ENCODE measurements around the gene SLC25A25. TPM values are rescaled to one million over a fixed set of nuclear protein-coding genes. Genes with fewer than 3 reads are reported as not detected.
A peak's percentile ranks its signal among the peaks of the same experiment; 100 is the strongest.

SLC25A25 gene
- total and polyA plus RNA-seq, 9 of the 15 experiments (the other 6 are each of a cell fraction or from before 2014, with no cell fraction given) = 0.07 to 35.9 (median 23.2) TPM

- in situ Hi-C loops (cut with MboI) (no loop called here), intact Hi-C loops (cut with micrococcal nuclease) (loop anchor here (2.0 to 5.0 kb wide), 2 partner anchors 33 to 51 kb away; no protein-coding TSS in a partner anchor)
- DNase-seq (ENCODE audit: extremely low read depth in 1 of 4, low spot score in 3 of 4) (peak in 3 of 4 experiments; percentile 56 to 58 (median 58)), ATAC-seq (peak; percentile 3), FAIRE-seq (no peak)
- Histone ChIP-seq H3K4me1 (replicated peaks in 1 of 2; ENCODE audit: control insufficient read depth in 2 of 2, insufficient read depth in 2 of 2, low read length in 2 of 2) (peaks cover 18 to 35% of the 10 kb centered on the region in 2 experiments; a peak in 4 of 5 replicates), H3K4me3 (peak overlapping the region; percentile 89), H3K4me2 (ENCODE audit: insufficient read depth, low read length) (peak overlapping the region; percentile 99), H3K9me1 (ENCODE audit: control insufficient read depth, insufficient read depth, low read length) (no peaks in the 10 kb centered on the region), H3K27me3 (ENCODE audit: control insufficient read depth in 2 of 2, insufficient read depth in 2 of 2, low read length in 2 of 2) (no peaks in the 10 kb centered on the region), H3K79me2 (ENCODE audit: control insufficient read depth, insufficient read depth, low read length) (peaks cover 66% of the 10 kb centered on the region), H4K20me1 (replicated peaks; ENCODE audit: control insufficient read depth, insufficient read depth, low read length) (peaks cover 11% of the 10 kb centered on the region; the same call in 1 of the 2 replicates), H3K36me3 (ENCODE audit: control insufficient read depth, insufficient read depth, low read length) (peaks cover 37% of the 10 kb centered on the region), H3K27ac (ENCODE audit: extremely low read depth, low read depth, low read length) (peak overlapping the region; percentile 87), H3K9me3 (replicated peaks; ENCODE audit: control insufficient read depth, insufficient read depth, low read depth, low read length) (no peaks in the 10 kb centered on the region), H3K9ac (ENCODE audit: insufficient read depth in 1 of 2, low read depth in 2 of 2, low read length in 2 of 2) (peak overlapping the region; percentile 93 to 98), H2AFZ (ENCODE audit: low read depth, low read length) (peak overlapping the region; percentile 73)
- no TSS peak for BruUV-seq (replicated peaks)
- ChIA-PET CTCF (ENCODE audit: low intra/inter-chr PET ratio) (no interaction called here), POLR2A (interaction anchor here (0.7 to 5.4 kb wide), 10 partner anchors 8 to 123 kb away, joined by 3 to 36 read pairs (median 8); no protein-coding TSS in a partner anchor)
- 5% methylated on average over 18 of the region's 18 CpGs for WGBS (ENCODE audit: insufficient coverage, low coverage, missing lambda C conversion rate)
- TF ChIP-seq SNAPC5 (CRISPR knock-in tag; IDR thresholded peaks at IDR 0.05) (no peak), ATF2 (CRISPR knock-in tag; IDR thresholded peaks at IDR 0.05) (0 out of 2 replicates have a peak, but pooled peaks have one; percentile 39), MLX (CRISPR knock-in tag; conservative IDR thresholded peaks at IDR 0.05) (0 out of 4 replicates have a peak, but pooled peaks of 1 of the 2 experiments have one; percentile 49), ELF1 (tag; IDR thresholded peaks at IDR 0.05) (no peak), ZNF324 (CRISPR knock-in tag; IDR thresholded peaks at IDR 0.05) (0 out of 2 replicates have a peak, but pooled peaks have one; percentile 12), NUFIP1 (IDR thresholded peaks at IDR 0.05; ENCODE audit: partially characterized antibody) (no peak), MXI1 (IDR thresholded peaks at IDR 0.05; ENCODE audit: low read depth, low read length) (0 out of 2 replicates have a peak, but pooled peaks have one; percentile 46), KLF16 (IDR thresholded peaks at IDR 0.05) (no peak), TSC22D4 (tag; IDR thresholded peaks at IDR 0.05) (no peak), JUND (IDR thresholded peaks at IDR 0.05; ENCODE audit: borderline replicate concordance, low read depth, low read length) (no peak), JUND (tag; IDR thresholded peaks at IDR 0.05; ENCODE audit: borderline replicate concordance, low read depth, low read length) (peak; percentile 47; the same call in 1 of the 3 replicates), MAZ (CRISPR knock-in tag; conservative IDR thresholded peaks at IDR 0.05 in 1 of 2, IDR thresholded peaks at IDR 0.05 in 1 of 2) (peak in 1 of 2 experiments; percentile 34; a peak in 1 of 4 replicates), CBX5 (IDR thresholded peaks at IDR 0.05; ENCODE audit: borderline replicate concordance, low read depth) (no peak), ZBTB9 (CRISPR knock-in tag; IDR thresholded peaks at IDR 0.05) (peak; percentile 62; the same call in 1 of the 2 replicates), ZBTB5 (IDR thresholded peaks at IDR 0.05) (no peak)
Measured at GRCh38 chr9:128065907-128066712, 1.9 kb upstream of the SLC25A25 start.
